ENCODE results near the gene SPOCK2. TPM values are rescaled to one million over a fixed set of nuclear protein-coding genes. Genes with fewer than 3 reads are reported as not detected.
A peak's percentile ranks its signal among the peaks of the same experiment; 100 is the strongest.
"Not testable (repeated sequence)": the region's sequence is repeated elsewhere in the genome, so short reads cannot be mapped to it uniquely, and the experiment has no call there.

SPOCK2 gene
- total and polyA plus RNA-seq, 7 donors, result 1.8 to 5.3 (median 3.3) TPM

DNA sequence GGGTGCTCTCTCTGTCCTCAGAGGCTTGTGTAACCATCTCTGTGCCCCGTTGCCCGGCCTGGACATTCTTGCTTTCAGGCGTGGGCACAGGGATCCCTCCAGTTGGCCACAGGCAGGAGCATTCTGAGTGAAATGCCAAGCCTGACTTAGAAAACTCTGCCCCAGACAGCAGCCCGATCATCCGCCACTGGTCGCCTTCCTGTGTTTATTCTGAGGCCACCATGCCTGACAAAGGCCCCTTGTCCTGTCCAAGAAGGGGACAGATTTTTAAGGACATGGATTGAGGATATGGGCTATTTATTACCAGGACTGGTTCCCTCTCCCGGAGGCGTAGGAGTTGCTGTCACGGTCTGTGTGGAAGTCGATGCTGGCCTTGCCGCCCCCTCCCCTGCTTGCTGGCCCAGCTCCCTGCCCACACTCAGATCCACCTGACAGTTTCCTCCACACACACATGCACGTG lies 54.3 kb downstream of the SPOCK2 start:
- no peaks in the 10 kb centered on the region for H3K36me3 ChIP-seq (ENCODE audit: insufficient read depth in 1 of 2, low read depth in 1 of 2)
- H3K4me1 ChIP-seq, result peaks cover 4% of the 10 kb centered on the region
- no peaks in the 10 kb centered on the region for H3K9me3 ChIP-seq
- no peak overlapping the region for H3K4me3 ChIP-seq
- ATAC-seq, result peak; percentile 42 to 69 (median 56)
- no peak for DNase-seq
- no peaks in the 10 kb centered on the region for H3K27me3 ChIP-seq (ENCODE audit: insufficient read depth in 3 of 3, low read length in 2 of 3)
- H3K27ac ChIP-seq, result peak overlapping the region; percentile 53
- intact Hi-C loops (cut with DNase I), result no loop called here
- WGBS, 3 donors, result 30 to 34% (median 31%) methylated on average over 12 of the region's 12 CpGs
- TF ChIP-seq, protein P1, sequence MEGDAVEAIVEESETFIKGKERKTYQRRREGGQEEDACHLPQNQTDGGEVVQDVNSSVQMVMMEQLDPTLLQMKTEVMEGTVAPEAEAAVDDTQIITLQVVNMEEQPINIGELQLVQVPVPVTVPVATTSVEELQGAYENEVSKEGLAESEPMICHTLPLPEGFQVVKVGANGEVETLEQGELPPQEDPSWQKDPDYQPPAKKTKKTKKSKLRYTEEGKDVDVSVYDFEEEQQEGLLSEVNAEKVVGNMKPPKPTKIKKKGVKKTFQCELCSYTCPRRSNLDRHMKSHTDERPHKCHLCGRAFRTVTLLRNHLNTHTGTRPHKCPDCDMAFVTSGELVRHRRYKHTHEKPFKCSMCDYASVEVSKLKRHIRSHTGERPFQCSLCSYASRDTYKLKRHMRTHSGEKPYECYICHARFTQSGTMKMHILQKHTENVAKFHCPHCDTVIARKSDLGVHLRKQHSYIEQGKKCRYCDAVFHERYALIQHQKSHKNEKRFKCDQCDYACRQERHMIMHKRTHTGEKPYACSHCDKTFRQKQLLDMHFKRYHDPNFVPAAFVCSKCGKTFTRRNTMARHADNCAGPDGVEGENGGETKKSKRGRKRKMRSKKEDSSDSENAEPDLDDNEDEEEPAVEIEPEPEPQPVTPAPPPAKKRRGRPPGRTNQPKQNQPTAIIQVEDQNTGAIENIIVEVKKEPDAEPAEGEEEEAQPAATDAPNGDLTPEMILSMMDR (IDR thresholded peaks at IDR 0.05), result no peak

DNA sequence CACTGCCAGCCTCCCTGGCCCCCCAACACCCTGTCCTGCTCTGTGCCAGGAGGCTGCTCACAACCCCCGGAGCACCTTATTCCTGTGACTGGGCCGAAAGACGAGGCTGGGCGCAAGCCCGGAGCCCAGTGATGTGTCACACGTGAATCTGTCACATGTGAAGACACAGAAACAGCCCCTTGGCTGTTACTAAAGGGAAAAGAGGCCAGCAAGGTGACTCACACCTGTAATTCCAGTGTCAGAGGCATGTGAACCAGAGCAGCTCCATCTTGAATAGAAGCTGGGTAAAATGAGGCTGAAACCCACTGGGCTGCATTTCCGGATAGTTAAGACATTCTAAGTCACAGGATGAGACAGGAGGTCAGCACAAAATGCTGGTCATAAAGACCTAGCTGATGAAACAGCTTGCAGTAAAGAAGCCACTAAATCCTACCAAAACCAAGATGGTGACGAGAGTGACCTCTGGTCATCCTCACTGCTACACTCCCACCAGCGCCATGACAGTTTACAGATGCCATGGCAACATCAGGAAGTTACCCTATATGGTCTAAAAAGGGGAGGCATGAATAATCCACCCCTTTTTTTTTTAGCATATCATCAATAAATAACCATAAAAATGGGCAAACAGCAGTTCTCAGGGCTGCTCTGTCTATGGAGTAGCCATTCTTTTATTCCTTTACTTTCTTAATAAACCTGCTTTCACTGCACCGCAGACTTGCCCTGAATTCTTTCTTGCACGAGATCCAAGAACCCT lies 55.8 kb downstream of the SPOCK2 start:
- H3K4me3 ChIP-seq; H3K9me3 ChIP-seq; H3K27ac ChIP-seq; H3K36me3 ChIP-seq (ENCODE audit: insufficient read depth in 1 of 2, low read depth in 1 of 2); intact Hi-C loops (cut with DNase I); DNase-seq; H3K27me3 ChIP-seq (ENCODE audit: insufficient read depth in 3 of 3, low read length in 2 of 3); H3K4me1 ChIP-seq: not testable (repeated sequence)
- ATAC-seq, result peak in 1 of 4 donors; percentile 28
- WGBS, 3 donors, result 83 to 91% (median 85%) methylated on average over 11 of the region's 11 CpGs

DNA sequence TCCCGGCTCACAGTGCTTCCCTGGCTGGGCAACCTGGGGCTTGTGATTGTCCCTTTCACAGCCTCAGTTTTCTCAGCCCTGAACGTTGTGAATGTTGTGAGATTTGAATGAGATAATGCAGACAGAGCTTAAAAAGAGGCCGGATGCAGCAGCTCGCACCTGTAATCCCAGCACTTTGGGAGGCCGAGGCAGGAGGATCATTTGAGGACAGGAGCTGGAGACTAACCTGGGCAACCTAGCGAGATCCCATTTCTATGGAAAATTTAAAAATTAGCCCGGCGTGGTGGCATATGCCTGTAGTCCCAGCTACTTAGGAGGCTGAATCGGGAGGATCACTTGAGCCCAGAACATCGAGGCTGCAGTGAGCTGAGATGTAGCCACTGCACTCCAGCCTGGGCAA lies 56.6 kb downstream of the SPOCK2 start:
- WGBS, 3 donors, result 92 to 95% (median 93%) methylated on average over 10 of the region's 10 CpGs
- no peak overlapping the region for H3K27ac ChIP-seq

DNA sequence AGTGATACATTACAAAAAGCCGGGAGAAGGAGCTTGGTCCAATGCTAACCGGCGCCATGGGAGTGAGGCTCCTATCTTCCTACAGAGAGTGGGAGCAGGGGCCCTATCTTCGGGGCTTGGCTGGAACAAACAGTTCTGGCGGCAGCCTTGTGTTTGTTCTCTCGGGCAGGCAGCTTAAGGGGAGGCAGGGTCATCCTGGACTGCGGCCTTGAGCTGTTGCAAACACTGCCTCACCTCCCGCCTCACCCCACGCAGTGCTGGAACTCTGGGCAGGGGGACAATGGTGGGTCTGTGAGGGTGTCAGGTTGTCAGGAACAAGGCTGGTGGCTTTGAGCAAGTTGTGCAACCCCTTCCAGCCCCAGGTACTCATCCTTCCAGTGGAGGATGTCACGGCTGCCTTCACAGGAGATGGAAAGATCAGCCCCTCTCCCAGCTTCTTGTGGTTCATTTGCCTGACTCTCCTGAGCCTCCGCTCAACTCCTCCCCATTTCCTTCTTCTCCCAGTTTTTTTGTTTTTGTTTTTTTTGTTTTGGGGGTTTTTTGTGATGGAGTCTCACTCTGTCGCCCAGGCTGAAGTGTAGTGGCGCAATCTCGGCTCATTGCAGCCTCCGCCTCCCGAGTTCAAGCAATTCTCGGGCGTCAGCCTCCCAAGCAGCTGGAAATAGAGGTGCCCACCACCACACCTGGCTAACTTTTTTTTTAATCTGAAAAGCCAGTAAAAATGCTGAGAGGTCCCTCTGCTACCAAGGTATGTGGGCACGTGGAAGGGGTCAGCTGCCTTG lies 57.4 kb downstream of the SPOCK2 start:
- ATAC-seq, result peak; percentile 29 to 81 (median 70)
- TF ChIP-seq, protein P1 (IDR thresholded peaks at IDR 0.05), result no peak
- Histone ChIP-seq H3K27ac (no peak overlapping the region), H3K4me3 (no peak overlapping the region), H3K36me3 (ENCODE audit: insufficient read depth in 1 of 2, low read depth in 1 of 2) (no peaks in the 10 kb centered on the region), H3K4me1 (peaks cover 4% of the 10 kb centered on the region), H3K27me3 (ENCODE audit: insufficient read depth in 3 of 3, low read length in 2 of 3) (no peaks in the 10 kb centered on the region), H3K9me3 (no peaks in the 10 kb centered on the region)
- DNase-seq, result peak in 1 of 2 donors; percentile 77
- intact Hi-C loops (cut with DNase I), result no loop called here
- 62 to 75% (median 62%) methylated on average over 19 of the region's 19 CpGs for WGBS, 3 donors

More for the DNA sequence above, 56.6 kb downstream of the SPOCK2 start:
- ATAC-seq (no peak), DNase-seq (no peak)
- Histone ChIP-seq H3K4me3 (no peak overlapping the region), H3K9me3 (no peaks in the 10 kb centered on the region), H3K27me3 (ENCODE audit: insufficient read depth in 3 of 3, low read length in 2 of 3) (no peaks in the 10 kb centered on the region), H3K4me1 (peaks cover 4% of the 10 kb centered on the region), H3K36me3 (ENCODE audit: insufficient read depth in 1 of 2, low read depth in 1 of 2) (no peaks in the 10 kb centered on the region)
- TF ChIP-seq, protein P1 (IDR thresholded peaks at IDR 0.05), result no peak
- intact Hi-C loops (cut with DNase I), result no loop called here

DNA sequence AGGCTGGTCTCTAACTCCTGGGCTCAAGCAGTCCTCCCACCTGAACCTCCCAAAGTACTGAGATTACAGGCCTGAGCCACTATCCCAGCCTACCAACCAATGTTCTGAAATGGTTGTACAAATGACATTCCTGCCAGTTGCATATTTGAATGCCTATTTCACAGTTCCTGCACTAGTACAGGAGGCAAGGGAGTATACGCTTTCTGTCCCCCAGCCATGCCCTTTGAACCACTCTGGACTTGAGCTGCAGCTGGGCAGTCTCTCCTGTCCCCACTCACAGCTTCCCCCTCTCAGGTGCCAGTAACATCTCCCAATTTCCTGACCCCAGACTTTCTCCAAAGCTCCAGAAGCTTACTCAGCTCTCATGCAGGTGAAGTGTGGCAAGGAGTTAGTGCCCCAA lies 58.9 kb downstream of the SPOCK2 start:
- Histone ChIP-seq H3K36me3 (ENCODE audit: insufficient read depth in 1 of 2, low read depth in 1 of 2) (no peaks in the 10 kb centered on the region), H3K4me1 (peaks cover 3% of the 10 kb centered on the region), H3K27ac (no peak overlapping the region), H3K4me3 (no peak overlapping the region), H3K27me3 (ENCODE audit: insufficient read depth in 3 of 3, low read length in 2 of 3) (no peaks in the 10 kb centered on the region), H3K9me3 (no peaks in the 10 kb centered on the region)
- DNase-seq, result no peak
- intact Hi-C loops (cut with DNase I), result no loop called here
- no peak for ATAC-seq
- TF ChIP-seq, protein P1 (IDR thresholded peaks at IDR 0.05), result no peak
- 89 to 95% (median 89%) methylated on average over 1 of the region's 1 CpG for WGBS, 3 donors
